ENCODE results near the gene LDHAL6B. TPM values are rescaled to one million over a fixed set of nuclear protein-coding genes. Genes with fewer than 3 reads are reported as not detected.
"Not testable (repeated sequence)": the region's sequence is repeated elsewhere in the genome, so short reads cannot be mapped to it uniquely, and the experiment has no call there.

LDHAL6B gene
- not detected in 2 replicates for total RNA-seq (2014; rRNA removed; shearing (Covaris generic); ENCODE audit: low replicate concordance)

DNA sequence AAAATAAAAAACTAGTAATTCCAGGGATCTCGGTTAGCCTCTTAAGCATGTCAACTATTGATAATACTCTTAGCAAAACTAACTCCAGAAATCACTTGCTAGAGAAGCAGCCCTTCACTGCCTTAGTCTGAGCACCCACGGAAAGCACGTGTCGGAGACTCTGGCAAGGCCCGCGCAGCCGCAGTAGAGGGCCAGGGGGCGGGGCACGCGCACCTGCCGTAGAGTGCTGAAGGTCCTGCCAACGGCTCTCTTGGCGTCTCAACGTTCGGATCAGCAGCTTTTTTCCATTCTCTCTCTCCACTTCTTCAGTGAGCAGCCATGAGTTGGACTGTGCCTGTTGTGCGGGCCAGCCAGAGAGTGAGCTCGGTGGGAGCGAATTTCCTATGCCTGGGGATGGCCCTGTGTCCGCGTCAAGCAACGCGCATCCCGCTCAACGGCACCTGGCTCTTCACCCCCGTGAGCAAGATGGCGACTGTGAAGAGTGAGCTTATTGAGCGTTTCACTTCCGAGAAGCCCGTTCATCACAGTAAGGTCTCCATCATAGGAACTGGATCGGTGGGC is at the start of gene LDHAL6B:
TSS of gene LDHAL6B (plus strand) at position 221 of the 561 bp plus-strand sequence. CDS start at position 319, 98 bp downstream.
- Histone ChIP-seq H3K9me2 (replicated peaks; ENCODE audit: insufficient read depth, low read length) (no peaks in the 10 kb centered on the region), H3K27ac (ENCODE audit: low read length) (no peak within 1 kb of the TSS)

GRCh38 chr15:59157396-59157795 is 49.2 kb upstream of the LDHAL6B start:
- Histone ChIP-seq H3K4me1 (ENCODE audit: low read length) (no peaks in the 10 kb centered on the region), H3K9me2 (replicated peaks; ENCODE audit: insufficient read depth, low read length) (no peaks in the 10 kb centered on the region), H3K4me3 (ENCODE audit: low read length) (no peak overlapping the region), H3K9ac (ENCODE audit: low read length) (no peak overlapping the region), H3K27ac (ENCODE audit: low read length) (no peak overlapping the region), H3K9me3 (ENCODE audit: low read length) (no peaks in the 10 kb centered on the region), H3K79me2 (ENCODE audit: low read length) (no peaks in the 10 kb centered on the region), H3K36me3 (ENCODE audit: insufficient read depth, low read length) (no peaks in the 10 kb centered on the region), H4K20me1 (ENCODE audit: insufficient read depth, low read depth, low read length) (no peaks in the 10 kb centered on the region), H3K27me3 (ENCODE audit: low read length) (no peaks in the 10 kb centered on the region), H3K4me2 (ENCODE audit: low read depth, low read length, poor library complexity, severe bottlenecking) (no peak overlapping the region), H2AFZ (ENCODE audit: low read length) (no peak overlapping the region)
- DNase-seq: no peak

More for the DNA sequence above, at the start of gene LDHAL6B:
- Histone ChIP-seq H3K4me2 (ENCODE audit: low read depth, low read length, poor library complexity, severe bottlenecking) (no peak within 1 kb of the TSS), H2AFZ (ENCODE audit: low read length) (no peak within 1 kb of the TSS), H3K36me3 (ENCODE audit: insufficient read depth, low read length) (no peaks in the 10 kb centered on the region), H3K4me3 (ENCODE audit: low read length) (no peak within 1 kb of the TSS), H3K9ac (ENCODE audit: low read length) (no peak within 1 kb of the TSS), H3K27me3 (ENCODE audit: low read length) (no peaks in the 10 kb centered on the region), H3K4me1 (ENCODE audit: low read length) (no peaks in the 10 kb centered on the region), H4K20me1 (ENCODE audit: insufficient read depth, low read depth, low read length) (no peaks in the 10 kb centered on the region), H3K79me2 (ENCODE audit: low read length) (no peaks in the 10 kb centered on the region), H3K9me3 (ENCODE audit: low read length) (no peaks in the 10 kb centered on the region)
- no peak for DNase-seq

GRCh38 chr15:59157840-59158700 is 48.6 kb upstream of the LDHAL6B start:
- Histone ChIP-seq H3K4me2 (ENCODE audit: low read depth, low read length, poor library complexity, severe bottlenecking) (no peak overlapping the region), H4K20me1 (ENCODE audit: insufficient read depth, low read depth, low read length) (no peaks in the 10 kb centered on the region), H3K27me3 (ENCODE audit: low read length) (no peaks in the 10 kb centered on the region), H3K27ac (ENCODE audit: low read length) (no peak overlapping the region), H3K4me1 (ENCODE audit: low read length) (no peaks in the 10 kb centered on the region), H3K36me3 (ENCODE audit: insufficient read depth, low read length) (no peaks in the 10 kb centered on the region), H3K9me2 (replicated peaks; ENCODE audit: insufficient read depth, low read length) (no peaks in the 10 kb centered on the region), H2AFZ (ENCODE audit: low read length) (no peak overlapping the region), H3K9me3 (ENCODE audit: low read length) (no peaks in the 10 kb centered on the region), H3K9ac (ENCODE audit: low read length) (no peak overlapping the region), H3K4me3 (ENCODE audit: low read length) (no peak overlapping the region), H3K79me2 (ENCODE audit: low read length) (no peaks in the 10 kb centered on the region)
- DNase-seq: no peak

DNA sequence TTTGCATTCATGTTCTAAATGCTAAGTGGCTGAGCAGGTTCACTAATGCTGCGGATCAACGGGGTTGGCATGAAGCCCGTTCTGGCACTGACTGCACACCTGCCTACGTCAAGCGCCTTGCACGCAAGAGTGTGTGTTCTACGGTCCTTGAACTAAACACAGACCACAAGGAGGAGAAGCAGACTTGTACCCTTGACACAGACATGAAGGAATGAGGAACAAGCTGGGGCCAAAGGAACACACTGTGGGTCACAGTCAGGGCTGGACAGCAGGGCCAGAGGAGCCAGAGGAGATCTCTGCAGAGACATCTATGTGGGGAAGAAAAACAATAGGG is 48.0 kb upstream of the LDHAL6B start:
- no peak overlapping the region for H2AFZ ChIP-seq (ENCODE audit: low read length)
- DNase-seq: no peak
- no peak overlapping the region for H3K27ac ChIP-seq (ENCODE audit: low read length)
- H4K20me1 ChIP-seq (ENCODE audit: insufficient read depth, low read depth, low read length): no peaks in the 10 kb centered on the region
- H3K79me2 ChIP-seq (ENCODE audit: low read length): no peaks in the 10 kb centered on the region
- H3K27me3 ChIP-seq (ENCODE audit: low read length): no peaks in the 10 kb centered on the region
- no peaks in the 10 kb centered on the region for H3K4me1 ChIP-seq (ENCODE audit: low read length)
- H3K36me3 ChIP-seq (ENCODE audit: insufficient read depth, low read length): no peaks in the 10 kb centered on the region
- H3K9me2 ChIP-seq (replicated peaks; ENCODE audit: insufficient read depth, low read length): no peaks in the 10 kb centered on the region
- H3K9me3 ChIP-seq (ENCODE audit: low read length): no peaks in the 10 kb centered on the region
- no peak overlapping the region for H3K4me3 ChIP-seq (ENCODE audit: low read length)
- no peak overlapping the region for H3K9ac ChIP-seq (ENCODE audit: low read length)
- no peak overlapping the region for H3K4me2 ChIP-seq (ENCODE audit: low read depth, low read length, poor library complexity, severe bottlenecking)

DNA sequence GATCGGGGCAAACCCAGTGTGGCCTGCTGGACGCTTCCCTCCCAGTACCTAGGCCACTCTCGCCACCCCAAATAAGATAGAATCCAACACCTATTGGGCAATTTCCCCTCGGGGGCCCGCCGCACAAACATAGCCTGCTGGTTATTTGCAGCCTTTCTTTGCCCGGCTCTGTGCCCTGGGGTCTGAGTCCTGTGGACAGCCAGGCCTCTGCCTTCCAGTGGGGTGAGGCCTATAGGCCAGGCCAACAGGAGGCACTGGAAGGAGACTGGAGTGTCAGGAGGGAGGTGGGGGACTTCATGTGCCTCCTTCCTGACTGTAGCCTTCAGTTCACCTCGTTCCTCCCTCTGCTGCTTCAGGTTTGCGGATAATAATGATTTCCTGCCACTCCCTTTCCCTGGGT is 47.4 kb upstream of the LDHAL6B start:
- Histone ChIP-seq H3K27me3 (ENCODE audit: low read length) (no peaks in the 10 kb centered on the region), H3K4me2 (ENCODE audit: low read depth, low read length, poor library complexity, severe bottlenecking) (no peak overlapping the region), H3K36me3 (ENCODE audit: insufficient read depth, low read length) (no peaks in the 10 kb centered on the region), H3K27ac (ENCODE audit: low read length) (no peak overlapping the region), H3K79me2 (ENCODE audit: low read length) (no peaks in the 10 kb centered on the region), H3K9me2 (replicated peaks; ENCODE audit: insufficient read depth, low read length) (no peaks in the 10 kb centered on the region), H3K4me1 (ENCODE audit: low read length) (no peaks in the 10 kb centered on the region), H3K9ac (ENCODE audit: low read length) (no peak overlapping the region), H4K20me1 (ENCODE audit: insufficient read depth, low read depth, low read length) (no peaks in the 10 kb centered on the region), H3K4me3 (ENCODE audit: low read length) (no peak overlapping the region), H3K9me3 (ENCODE audit: low read length) (no peaks in the 10 kb centered on the region), H2AFZ (ENCODE audit: low read length) (no peak overlapping the region)
- no peak for DNase-seq

GRCh38 chr15:59160880-59161593 is 45.6 kb upstream of the LDHAL6B start:
- Histone ChIP-seq H3K9me2 (replicated peaks; ENCODE audit: insufficient read depth, low read length) (no peaks in the 10 kb centered on the region), H4K20me1 (ENCODE audit: insufficient read depth, low read depth, low read length) (no peaks in the 10 kb centered on the region), H3K27me3 (ENCODE audit: low read length) (no peaks in the 10 kb centered on the region), H3K4me1 (ENCODE audit: low read length) (no peaks in the 10 kb centered on the region), H2AFZ (ENCODE audit: low read length) (no peak overlapping the region), H3K9ac (ENCODE audit: low read length) (no peak overlapping the region), H3K79me2 (ENCODE audit: low read length) (no peaks in the 10 kb centered on the region), H3K9me3 (ENCODE audit: low read length) (no peaks in the 10 kb centered on the region), H3K36me3 (ENCODE audit: insufficient read depth, low read length) (no peaks in the 10 kb centered on the region), H3K27ac (ENCODE audit: low read length) (no peak overlapping the region), H3K4me2 (ENCODE audit: low read depth, low read length, poor library complexity, severe bottlenecking) (no peak overlapping the region), H3K4me3 (ENCODE audit: low read length) (no peak overlapping the region)
- peak; percentile 70 for DNase-seq

DNA sequence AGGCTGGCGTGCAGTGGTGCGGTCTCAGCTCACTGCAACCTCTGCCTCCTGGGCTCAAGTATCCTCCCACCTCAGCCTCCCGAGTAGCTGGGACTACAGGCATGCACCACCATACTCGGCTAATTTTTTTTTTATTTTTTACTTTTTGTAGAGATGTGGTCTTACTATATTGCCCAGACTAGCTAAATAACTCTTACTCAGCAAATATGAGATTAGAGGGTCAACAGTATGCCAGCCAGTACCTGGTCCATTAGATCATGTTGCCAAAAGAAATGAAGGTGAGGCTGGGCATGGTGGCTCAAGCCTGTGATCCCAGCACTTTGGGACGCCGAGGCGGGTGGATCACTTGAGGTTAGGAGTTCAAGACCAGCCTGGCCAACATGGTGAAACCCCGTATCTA is 44.6 kb upstream of the LDHAL6B start:
- not testable (repeated sequence) for H3K9me3 ChIP-seq (ENCODE audit: low read length); H2AFZ ChIP-seq (ENCODE audit: low read length); H3K79me2 ChIP-seq (ENCODE audit: low read length); H3K4me3 ChIP-seq (ENCODE audit: low read length); H3K4me2 ChIP-seq (ENCODE audit: low read depth, low read length, poor library complexity, severe bottlenecking); H4K20me1 ChIP-seq (ENCODE audit: insufficient read depth, low read depth, low read length); H3K36me3 ChIP-seq (ENCODE audit: insufficient read depth, low read length); H3K27me3 ChIP-seq (ENCODE audit: low read length); H3K9me2 ChIP-seq (replicated peaks; ENCODE audit: insufficient read depth, low read length); H3K27ac ChIP-seq (ENCODE audit: low read length); DNase-seq; H3K4me1 ChIP-seq (ENCODE audit: low read length); H3K9ac ChIP-seq (ENCODE audit: low read length)

DNA sequence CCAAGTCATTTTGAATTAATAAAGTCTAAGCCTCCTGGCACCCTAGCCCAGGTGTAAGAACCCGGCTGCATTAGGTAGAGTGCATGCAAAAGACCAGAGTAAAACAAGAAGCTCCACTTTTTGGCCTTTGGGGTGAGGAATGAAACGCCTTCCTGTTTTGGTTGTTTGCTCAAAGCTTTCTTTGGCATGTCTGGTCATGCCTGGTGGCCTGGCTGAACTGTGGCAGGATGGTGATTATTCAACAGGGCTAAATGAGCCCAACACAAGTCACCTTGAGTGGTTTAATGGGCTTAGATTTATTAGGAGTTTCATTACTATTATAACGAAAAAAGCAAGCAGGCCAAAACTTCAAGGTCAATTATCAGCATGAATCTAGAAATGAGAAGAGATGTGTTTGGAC is 40.9 kb upstream of the LDHAL6B start:
- no peaks in the 10 kb centered on the region for H3K4me1 ChIP-seq (ENCODE audit: low read length)
- H2AFZ ChIP-seq (ENCODE audit: low read length): no peak overlapping the region
- H4K20me1 ChIP-seq (ENCODE audit: insufficient read depth, low read depth, low read length): no peaks in the 10 kb centered on the region
- H3K27ac ChIP-seq (ENCODE audit: low read length): no peak overlapping the region
- H3K4me2 ChIP-seq (ENCODE audit: low read depth, low read length, poor library complexity, severe bottlenecking): no peak overlapping the region
- H3K79me2 ChIP-seq (ENCODE audit: low read length): no peaks in the 10 kb centered on the region
- H3K36me3 ChIP-seq (ENCODE audit: insufficient read depth, low read length): no peaks in the 10 kb centered on the region
- H3K27me3 ChIP-seq (ENCODE audit: low read length): no peaks in the 10 kb centered on the region
- DNase-seq: no peak
- no peaks in the 10 kb centered on the region for H3K9me3 ChIP-seq (ENCODE audit: low read length)
- no peaks in the 10 kb centered on the region for H3K9me2 ChIP-seq (replicated peaks; ENCODE audit: insufficient read depth, low read length)
- H3K9ac ChIP-seq (ENCODE audit: low read length): no peak overlapping the region
- no peak overlapping the region for H3K4me3 ChIP-seq (ENCODE audit: low read length)
